GM20431 (cell line): ENCODE measurements around the gene SPECC1L.

Source experiments
- in situ Hi-C: fragments of 300-500 bp; cut with MseI, MboI; formaldehyde crosslinking; loops from one replicate; pipeline ENCODE4 v1.15.0; 2020; ENCODE audit warnings: low sequenced_read_pairs; ENCODE audit not compliant: unreplicated experiment

SPECC1L gene

DNA sequence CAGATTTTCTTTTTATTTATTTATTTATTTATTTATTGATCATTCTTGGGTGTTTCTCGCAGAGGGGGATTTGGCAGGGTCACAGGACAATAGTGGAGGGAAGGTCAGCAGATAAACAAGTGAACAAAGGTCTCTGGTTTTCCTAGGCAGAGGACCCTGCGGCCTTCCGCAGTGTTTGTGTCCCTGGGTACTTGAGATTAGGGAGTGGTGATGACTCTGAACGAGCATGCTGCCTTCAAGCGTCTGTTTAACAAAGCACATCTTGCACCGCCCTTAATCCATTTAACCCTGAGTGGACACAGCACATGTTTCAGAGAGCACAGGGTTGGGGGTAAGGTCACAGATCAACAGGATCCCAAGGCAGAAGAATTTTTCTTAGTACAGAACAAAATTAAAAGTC lies 45.6 kb downstream of the SPECC1L start:
- in situ Hi-C loops, result loop anchor here (25.0 kb wide), 1 partner anchor 221 kb away; no protein-coding TSS in a partner anchor

DNA sequence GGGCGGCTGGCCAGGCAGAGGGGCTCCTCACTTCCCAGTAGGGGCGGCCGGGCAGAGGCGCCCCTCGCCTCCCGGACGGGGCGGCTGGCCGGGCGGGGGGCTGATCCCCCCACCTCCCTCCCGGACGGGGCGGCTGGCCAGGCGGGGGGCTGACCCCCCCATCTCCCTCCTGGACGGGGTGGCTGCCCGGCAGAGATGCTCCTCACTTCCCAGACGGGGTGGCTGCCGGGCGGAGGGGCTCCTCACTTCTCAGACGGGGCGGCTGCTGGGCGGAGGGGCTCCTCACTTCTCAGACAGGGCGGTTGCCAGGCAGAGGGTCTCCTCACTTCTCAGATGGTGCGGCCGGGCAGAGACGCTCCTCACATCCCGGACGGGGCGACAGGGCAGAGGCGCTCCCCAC lies 46.9 kb downstream of the SPECC1L start:
- in situ Hi-C loops, result loop anchor here (25.0 kb wide), 1 partner anchor 220 kb away; no protein-coding TSS in a partner anchor

DNA sequence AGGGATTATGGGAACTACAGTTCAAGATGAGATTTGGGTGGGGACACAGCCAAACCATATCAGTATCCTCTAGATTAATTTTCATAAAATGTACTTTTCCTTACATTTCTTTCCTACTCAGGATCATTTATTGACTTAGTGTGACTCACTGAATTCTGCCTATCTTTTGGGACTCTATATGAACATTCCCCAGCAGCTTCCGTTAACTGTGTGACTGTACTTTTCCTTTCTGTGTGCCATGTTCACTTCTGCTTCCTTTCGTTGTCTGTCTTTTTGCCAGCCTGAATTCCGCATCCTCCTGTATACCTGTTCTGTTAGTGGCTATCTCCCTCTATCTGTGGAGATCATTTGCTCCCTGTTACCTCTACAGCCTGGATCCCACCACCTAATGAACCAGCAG lies 48.8 kb downstream of the SPECC1L start:
- in situ Hi-C loops, result loop anchor here (25.0 kb wide), 1 partner anchor 218 kb away; no protein-coding TSS in a partner anchor

DNA sequence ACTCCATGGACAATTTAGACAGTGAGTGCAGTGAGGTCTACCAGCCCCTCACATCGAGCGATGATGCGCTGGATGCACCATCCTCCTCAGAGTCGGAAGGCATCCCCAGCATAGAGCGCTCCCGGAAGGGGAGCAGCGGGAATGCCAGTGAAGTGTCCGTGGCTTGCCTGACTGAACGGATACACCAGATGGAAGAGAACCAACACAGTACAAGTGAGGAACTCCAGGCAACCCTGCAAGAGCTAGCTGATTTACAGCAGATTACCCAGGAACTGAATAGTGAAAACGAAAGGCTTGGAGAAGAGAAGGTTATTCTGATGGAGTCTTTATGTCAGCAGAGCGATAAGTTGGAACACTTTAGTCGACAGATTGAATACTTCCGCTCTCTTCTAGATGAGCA lies 51.4 kb downstream of the SPECC1L start:
- in situ Hi-C loops, result loop anchor here (25.0 kb wide), 1 partner anchor 215 kb away; no protein-coding TSS in a partner anchor

DNA sequence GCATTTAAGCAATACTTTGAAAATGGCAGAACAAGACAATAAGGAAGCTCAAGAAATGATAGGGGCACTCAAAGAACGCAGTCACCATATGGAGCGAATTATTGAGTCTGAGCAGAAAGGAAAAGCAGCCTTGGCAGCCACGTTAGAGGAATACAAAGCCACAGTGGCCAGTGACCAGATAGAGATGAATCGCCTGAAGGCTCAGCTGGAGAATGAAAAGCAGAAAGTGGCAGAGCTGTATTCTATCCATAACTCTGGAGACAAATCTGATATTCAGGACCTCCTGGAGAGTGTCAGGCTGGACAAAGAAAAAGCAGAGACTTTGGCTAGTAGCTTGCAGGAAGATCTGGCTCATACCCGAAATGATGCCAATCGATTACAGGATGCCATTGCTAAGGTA lies 51.9 kb downstream of the SPECC1L start:
- in situ Hi-C loops, result loop anchor here (25.0 kb wide), 1 partner anchor 215 kb away; no protein-coding TSS in a partner anchor

DNA sequence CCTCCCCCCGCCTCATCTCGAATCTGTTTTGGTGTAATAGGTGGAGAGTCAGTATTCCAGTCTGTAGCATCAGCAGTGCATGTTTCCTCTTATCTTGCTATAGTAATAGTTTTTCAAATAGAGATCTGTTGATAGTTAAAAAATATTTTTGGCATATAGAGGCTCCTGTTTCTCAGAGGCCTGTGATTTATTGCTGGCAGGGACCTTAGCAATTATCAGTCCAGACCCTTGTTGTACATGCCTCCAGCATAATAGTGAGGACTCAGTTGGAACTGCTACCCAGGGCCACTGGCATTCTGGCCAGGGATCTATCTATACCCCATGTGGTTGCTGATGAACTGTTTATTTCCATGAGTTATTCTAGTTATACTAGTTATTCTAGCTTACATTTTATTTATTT lies 52.6 kb downstream of the SPECC1L start:
- in situ Hi-C loops, result loop anchor here (25.0 kb wide), 1 partner anchor 214 kb away; no protein-coding TSS in a partner anchor

DNA sequence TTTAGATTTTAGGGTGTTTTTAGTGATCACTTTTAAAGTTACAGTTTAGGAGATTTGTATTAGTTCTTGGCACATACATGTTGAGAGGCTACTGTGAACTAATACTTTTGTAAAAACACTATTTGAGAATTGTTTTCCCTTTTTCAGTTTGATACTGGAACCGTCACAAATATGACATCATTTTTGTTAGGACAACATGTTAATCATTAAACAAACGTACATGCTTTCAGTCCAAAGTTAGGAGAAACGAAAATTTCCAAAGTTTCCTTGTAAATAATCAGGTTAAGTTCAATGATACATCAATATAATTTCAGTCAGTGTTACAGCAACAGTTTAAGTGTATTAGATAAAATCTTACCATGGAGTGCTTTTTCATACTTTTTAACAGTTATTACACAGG lies 53.1 kb downstream of the SPECC1L start:
- in situ Hi-C loops, result loop anchor here (25.0 kb wide), 1 partner anchor 214 kb away; no protein-coding TSS in a partner anchor

DNA sequence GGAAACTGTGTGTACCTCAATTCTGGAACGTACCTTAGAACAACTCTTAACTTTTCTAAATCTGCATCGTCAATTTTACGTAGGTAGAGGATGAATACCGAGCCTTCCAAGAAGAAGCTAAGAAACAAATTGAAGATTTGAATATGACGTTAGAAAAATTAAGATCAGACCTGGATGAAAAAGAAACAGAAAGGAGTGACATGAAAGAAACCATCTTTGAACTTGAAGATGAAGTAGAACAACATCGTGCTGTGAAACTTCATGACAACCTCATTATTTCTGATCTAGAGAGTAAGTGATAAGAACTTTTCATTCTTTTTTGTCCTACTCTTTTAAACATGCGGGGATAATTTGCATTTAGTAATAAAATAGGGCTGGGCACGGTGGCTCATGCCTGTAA lies 53.5 kb downstream of the SPECC1L start:
- in situ Hi-C loops, result loop anchor here (25.0 kb wide), 1 partner anchor 213 kb away; no protein-coding TSS in a partner anchor

DNA sequence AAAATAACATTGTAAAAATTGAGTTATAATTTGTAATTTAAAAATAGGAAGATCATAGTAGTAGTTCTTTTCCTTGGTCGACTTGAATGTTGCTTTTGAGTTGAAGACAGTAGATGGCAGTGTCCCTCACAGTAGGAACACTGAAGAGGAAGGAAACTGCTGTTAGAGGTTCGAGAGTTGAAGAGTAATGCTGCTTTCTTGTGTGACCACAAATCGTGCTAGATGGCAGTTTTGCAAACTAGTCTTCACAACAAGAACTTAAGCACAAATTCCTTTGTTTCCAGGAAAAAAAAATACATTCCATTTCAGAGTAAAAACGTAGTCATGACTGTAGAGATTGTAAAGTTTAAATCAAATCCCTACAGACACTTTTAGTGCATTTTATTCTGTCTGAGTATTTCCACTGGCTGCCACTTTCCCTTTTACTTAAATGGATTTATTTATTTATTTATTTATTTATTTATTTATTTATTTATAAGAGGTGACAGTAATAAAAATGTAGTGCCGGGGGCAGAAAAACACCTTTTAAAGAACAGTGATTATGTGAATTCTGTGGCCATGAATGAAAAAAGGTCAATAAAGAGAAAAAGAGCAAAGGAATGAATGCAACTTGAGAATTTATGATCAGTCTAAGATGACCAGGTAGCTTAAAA lies 54.6 kb downstream of the SPECC1L start:
- in situ Hi-C loops, result no loop called here

DNA sequence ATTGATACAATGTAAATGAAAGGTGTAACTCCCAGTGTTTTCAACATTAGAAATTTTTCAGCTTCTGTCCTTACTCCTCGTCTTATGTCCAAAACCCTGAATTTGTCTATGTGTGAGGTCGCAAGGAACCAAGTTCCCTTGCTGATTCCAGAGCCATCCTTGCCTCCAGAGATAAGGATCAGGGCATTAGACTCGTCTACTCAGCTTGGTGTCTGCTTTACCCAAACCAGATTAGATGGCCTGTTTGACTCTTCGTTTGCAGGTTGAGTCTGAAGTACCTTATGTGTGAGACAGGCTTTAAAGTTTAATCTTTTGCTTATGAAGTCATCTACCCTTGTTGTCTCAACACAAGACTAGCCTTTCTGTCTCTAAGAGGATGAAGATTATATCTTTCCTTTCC lies 55.6 kb downstream of the SPECC1L start:
- in situ Hi-C loops, result no loop called here

DNA sequence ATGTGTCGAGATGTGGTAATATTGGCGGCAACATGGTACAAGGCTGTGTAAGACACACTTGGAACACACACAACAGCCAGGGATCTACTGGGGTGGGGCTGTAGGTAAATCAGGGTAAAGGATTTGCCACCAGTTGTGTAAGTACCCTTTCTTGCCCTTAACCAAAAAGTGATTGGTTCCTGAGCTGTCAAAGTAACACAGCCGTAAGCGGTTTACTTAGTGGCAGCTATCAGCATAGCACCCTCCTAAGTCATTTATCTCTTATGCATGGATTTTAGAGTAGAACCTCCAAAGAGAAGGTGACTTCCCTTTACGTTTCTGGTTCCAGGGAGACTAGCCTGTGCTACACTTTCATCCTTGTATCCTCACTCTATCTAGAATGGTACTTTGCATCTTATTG lies 57.2 kb downstream of the SPECC1L start:
- in situ Hi-C loops, result no loop called here

DNA sequence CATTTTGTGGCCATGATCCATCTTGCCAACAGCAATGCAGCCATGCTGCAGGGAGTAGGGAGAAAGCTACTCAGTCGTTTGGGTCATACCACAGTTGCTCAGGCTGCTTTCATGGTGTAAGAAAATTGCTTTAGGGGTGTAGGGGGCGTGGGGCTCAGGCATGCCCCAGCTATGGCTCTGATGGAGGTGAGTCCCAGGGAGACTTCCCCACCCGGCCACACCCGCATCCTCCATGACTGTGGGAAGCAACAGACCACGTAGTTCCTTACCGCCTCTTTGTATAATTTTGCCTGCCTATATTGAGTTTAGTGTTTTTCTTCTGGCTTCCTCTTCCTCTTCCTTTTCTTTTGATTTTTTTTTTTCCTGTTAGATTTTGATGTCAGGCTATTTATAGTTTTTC lies 58.8 kb downstream of the SPECC1L start:
- in situ Hi-C loops, result no loop called here

DNA sequence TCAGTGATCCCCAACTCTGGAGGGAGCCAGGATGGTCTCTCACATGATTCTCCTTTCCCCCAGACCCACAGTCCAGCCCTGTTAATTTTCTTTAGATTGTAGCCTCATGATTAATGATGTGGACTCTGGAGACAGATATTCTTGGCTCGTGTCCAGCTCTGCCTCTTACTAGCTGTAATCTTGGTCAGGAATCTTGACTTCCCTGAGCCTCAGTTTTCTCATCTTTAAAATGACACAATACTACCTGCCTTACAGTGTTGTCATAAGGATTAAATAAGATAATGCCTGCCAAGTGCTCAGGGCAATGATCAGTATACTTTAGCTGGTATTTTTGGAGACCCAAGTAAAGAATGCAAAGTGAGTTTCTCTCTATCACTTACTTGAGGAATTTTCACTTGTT lies 60.0 kb downstream of the SPECC1L start:
- in situ Hi-C loops, result no loop called here

DNA sequence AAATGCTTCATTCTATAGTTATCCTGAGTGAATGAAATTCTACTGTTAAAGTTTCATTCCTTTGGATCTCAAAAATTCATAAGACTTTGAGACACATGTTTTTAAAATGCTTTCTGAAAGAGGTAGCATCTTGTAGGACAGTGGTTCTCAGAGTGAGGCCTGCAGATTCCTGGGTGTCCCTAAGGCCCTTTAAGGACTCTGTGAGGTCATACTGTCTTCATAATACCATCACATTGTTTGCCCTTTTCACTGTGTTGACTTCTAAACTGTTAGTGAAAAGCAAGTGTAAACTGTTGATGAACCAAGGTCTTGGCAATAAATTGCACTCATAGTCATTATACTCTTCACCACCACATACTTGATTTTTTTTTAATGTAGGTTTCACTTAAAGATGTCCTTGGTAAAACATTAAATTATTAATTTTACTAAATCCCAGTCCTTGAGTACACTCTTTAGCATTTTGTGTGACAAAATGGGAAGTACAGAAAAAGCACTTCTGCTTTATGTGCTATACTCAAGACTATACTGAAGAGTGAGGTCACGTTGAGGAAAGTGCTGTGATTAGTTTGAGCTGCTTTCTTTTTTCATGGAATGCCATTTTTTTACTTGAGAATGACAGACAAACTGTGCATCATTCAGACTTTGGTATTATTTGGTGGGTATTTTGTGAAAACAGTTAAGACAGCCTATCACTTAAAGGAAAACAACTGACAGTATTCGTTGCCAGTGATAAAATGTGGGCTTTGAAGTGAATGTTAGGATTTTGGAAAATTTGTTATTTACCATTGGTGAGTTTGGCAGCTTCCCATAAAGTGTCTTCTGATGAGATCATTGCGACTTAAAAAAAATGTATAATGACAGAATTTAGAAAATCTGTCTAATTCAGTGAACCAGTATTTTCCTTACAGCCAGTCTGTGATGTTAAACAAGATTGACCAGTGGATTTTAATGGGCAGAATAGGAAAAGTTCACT lies 61.1 kb downstream of the SPECC1L start:
- in situ Hi-C loops, result no loop called here

DNA sequence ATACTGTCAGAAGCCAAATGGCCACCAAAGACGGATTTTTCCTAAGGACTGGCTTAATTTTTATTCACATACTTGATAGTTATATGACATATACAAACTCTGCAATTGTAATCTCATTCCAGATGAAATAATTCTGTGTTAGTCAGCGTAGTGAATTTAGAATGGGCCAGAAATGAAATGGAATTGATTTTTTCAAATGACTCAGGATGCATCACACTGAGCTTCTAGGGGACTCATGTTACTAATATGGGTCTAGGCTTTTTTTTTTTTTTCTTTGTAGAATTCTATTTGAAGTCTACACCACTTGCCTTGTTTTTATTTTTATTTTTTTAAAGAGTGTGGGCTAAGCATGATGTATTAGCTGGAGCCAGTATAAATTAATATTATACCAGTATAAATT lies 62.7 kb downstream of the SPECC1L start:
- in situ Hi-C loops, result no loop called here

DNA sequence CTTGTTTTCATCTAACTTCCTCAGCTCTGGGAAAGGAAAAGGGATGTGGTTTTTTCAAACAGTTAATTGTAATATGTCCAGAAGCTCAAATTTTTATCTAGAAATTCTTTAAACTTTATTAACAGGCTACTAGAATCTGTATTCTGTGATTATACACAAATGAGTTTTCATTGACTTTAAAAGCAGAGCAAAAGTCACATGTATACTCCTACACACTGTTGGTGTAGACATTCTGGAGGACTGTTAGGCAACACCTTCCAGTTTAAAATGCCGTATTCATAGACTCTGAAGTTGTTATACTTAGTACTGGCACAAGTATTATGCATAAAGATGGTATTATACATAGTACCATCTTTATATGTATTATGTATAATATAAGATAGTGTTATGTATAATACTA lies 64.9 kb downstream of the SPECC1L start:
- in situ Hi-C loops, result no loop called here

DNA sequence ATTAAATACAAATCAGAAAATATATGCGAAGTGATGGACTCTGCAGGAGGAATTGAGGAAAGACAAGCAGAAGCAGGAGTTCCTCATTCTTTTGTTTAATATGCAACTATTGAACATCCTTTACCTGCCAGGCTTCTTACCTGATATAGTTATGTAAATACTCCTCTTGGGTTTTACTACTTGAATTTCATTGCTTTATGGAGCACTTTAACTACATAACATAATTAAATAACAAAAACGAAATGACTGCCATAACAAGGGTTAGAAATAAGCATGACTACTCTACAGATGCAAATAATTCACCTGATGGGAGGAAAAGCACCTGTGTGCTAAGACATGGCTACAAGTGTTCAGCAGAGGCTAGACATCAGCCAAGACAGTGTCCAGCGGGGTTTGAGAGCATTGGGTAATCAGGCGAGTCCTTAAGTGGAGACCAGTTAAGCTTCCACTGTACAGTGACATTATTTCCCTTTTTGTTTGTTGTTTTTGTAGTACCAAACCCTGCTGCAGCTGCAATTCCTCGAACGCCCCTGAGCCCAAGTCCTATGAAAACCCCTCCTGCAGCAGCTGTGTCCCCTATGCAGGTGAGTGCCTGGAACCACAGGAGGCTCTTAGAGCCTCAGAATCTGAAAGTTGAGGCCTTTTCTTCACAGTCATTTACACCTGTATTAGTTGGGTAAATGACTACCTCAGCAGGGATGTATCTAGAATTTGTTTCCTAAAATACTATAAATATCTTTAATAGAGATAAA lies 67.4 kb downstream of the SPECC1L start:
- in situ Hi-C loops, result no loop called here

DNA sequence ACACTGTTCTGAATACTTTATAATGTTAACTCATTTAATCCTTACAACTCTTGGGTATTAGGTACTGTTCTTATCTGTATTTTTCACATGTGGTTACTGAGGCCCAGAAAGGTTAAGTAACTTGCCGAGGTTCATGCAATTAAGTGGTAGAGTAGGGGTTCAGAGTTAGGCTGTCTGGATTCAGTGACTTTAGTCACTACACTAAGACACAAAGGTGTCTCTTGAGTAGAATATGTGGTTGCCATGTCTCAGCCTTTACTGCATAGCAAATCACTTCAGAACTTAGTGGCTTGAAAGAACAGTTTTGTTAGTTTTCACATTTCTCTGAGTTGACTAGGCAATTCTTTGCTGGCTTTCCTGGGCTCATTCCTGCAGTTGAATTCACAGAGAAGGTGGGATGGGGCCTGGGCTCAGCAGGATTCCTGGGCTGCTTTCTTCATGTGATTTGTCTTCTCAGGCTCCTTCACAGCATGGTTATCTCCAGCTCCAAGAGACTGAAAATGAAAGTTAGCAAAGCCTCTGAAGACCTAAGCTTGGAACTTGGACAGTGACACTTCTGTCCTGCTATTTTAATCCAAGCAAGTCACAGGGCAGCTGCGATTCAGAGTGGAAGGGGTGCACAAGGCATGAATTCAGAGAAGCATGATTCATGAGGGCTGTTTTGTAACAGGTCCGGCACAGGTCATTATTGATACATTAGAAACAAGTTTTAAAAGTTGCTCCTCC lies 68.3 kb downstream of the SPECC1L start:
- in situ Hi-C loops, result no loop called here

DNA sequence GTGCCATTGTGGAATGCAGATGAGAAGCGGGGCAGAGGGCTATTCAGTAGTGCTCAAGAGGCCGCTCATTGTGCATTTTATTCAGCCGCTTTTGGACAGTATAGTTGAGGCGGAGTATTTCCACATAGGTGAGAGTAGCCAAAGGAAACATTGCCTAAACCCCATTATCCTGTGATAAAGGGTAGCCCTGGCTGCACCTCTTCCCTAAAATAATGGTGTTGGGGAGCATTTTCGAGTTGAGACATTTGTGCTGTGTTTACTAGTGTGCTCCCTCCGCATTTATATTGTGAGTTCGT lies 68.8 kb downstream of the SPECC1L start:
- in situ Hi-C loops, result no loop called here

DNA sequence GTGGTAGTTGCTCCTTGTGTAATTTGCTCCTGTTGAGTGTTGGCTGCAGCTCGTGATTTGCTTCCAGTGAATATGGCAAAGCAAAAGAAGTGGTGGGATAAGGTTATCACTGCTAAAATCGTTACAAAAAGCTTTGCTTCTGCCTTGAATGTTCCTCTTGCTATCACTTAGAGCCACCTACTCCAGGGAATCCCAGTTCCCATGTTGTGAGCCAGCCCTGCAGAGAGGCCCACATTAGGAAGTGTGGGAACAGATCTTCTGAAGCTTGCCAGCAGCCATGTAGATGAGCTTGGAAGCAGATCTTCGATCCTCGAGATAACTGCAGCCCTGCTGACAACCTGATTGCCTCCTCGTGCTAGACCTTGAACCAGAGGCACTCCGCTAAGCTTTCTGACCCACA lies 71.0 kb downstream of the SPECC1L start:
- in situ Hi-C loops, result no loop called here
